B cell (primary cell): Measurements from ENCODE around the gene CASP1. TPM values are rescaled to one million over a fixed set of nuclear protein-coding genes. Genes with fewer than 3 reads are reported as not detected.
"Not testable (repeated sequence)": the region's sequence is repeated elsewhere in the genome, so short reads cannot be mapped to it uniquely, and the experiment has no call there.

ENCODE experiments used
- ATAC-seq: fragments of 200-7000 bp; cut with Tn5 transposase; one replicate; pipeline ENCODE4 v1.10.0; 2021; ENCODE audit warnings: low read depth, mild to moderate bottlenecking, moderate number of reproducible peaks, moderate library complexity
- CTCF ChIA-PET: fragments of 350-600 bp; sonication (Branson Sonifier 250); formaldehyde crosslinking; loops from one replicate; lab custom pipeline; 2021; ENCODE audit warnings: antibody characterized with exemption, inconsistent platforms; lab: Charles Lee
- POLR2A ChIA-PET: fragments of 350-600 bp; sonication (Branson Sonifier 250); formaldehyde crosslinking; loops from one replicate; lab custom pipeline; 2021; ENCODE audit warnings: antibody characterized with exemption; lab: Charles Lee
- DNase-seq: peaks from one replicate; pipeline ENCODE4 v3.0.0; 2013
- H2AFZ ChIP-seq: 2 replicates; pipeline ENCODE4 v1.6.1; 2012; ENCODE audit warnings: mild to moderate bottlenecking, low read depth, low read length; ENCODE audit not compliant: insufficient read depth, poor library complexity, severe bottlenecking
- H3K27ac ChIP-seq, 2 donors: 1 replicate in 1 of 2; 2 replicates in 1 of 2; pipeline ENCODE4 v1.5.1; 2012 to 2013; ENCODE audit warnings: low read length in 2 of 2, mild to moderate bottlenecking in 2 of 2, moderate library complexity in 1 of 2
- H3K27me3 ChIP-seq, 4 experiments: fragments of 200-600 bp in 1 of 4; sonication (generic) in 1 of 4; replicated peaks in 1 of 4; 1 replicate in 2 of 4; 2 replicates in 2 of 4; pipeline versions ENCODE4 v1.6.1 to v1.7.0; 2013 to 2016; ENCODE audit warnings: low read length in 3 of 4, mild to moderate bottlenecking in 2 of 4, mixed read lengths in 1 of 4, moderate library complexity in 1 of 4; ENCODE audit not compliant: insufficient read depth in 4 of 4, control insufficient read depth in 3 of 4; ENCODE audit errors: control extremely low read depth in 1 of 4
- H3K36me3 ChIP-seq, 2 experiments: replicated peaks in 1 of 2; 1 replicate in 1 of 2; 2 replicates in 1 of 2; pipeline versions ENCODE4 v1.6.1 to v1.7.1; 2013; ENCODE audit warnings: low read length in 1 of 2; ENCODE audit not compliant: insufficient read depth in 2 of 2, control insufficient read depth in 1 of 2; ENCODE audit errors: control extremely low read depth in 1 of 2, extremely low read depth in 1 of 2
- H3K4me1 ChIP-seq, 2 donors: fragments of 200-600 bp in 1 of 2; sonication (generic) in 1 of 2; 1 replicate in 1 of 2; 2 replicates in 1 of 2; pipeline versions ENCODE4 v1.5.1 to v1.6.1; 2013 to 2017; ENCODE audit warnings: low read length in 2 of 2; ENCODE audit not compliant: control insufficient read depth in 2 of 2, insufficient read depth in 2 of 2
- H3K4me2 ChIP-seq: replicated peaks from 2 replicates; pipeline ENCODE3; 2012; ENCODE audit warnings: mild to moderate bottlenecking, low read depth, low read length; ENCODE audit not compliant: poor library complexity, severe bottlenecking
- H3K4me3 ChIP-seq, 5 experiments: fragments of 200-600 bp in 1 of 5; sonication (generic) in 1 of 5; 1 replicate in 3 of 5; 2 replicates in 2 of 5; pipeline versions ENCODE4 v1.5.1 to v1.7.0; 2011 to 2016; ENCODE audit warnings: low read length in 4 of 5, mild to moderate bottlenecking in 4 of 5, low read depth in 2 of 5, control low read depth in 1 of 5, moderate library complexity in 1 of 5; ENCODE audit not compliant: insufficient read depth in 1 of 5; ENCODE audit errors: control extremely low read depth in 1 of 5, extremely low read depth in 1 of 5
- H3K79me2 ChIP-seq: fragments of 200-600 bp; sonication (generic); one replicate; pipeline ENCODE4 v1.6.0; 2016; ENCODE audit warnings: low read length; ENCODE audit not compliant: control insufficient read depth, insufficient read depth
- H3K9ac ChIP-seq: fragments of 200-600 bp; sonication (generic); 2 replicates; pipeline ENCODE4 v1.6.1; 2017; ENCODE audit warnings: mild to moderate bottlenecking, low read length, moderate library complexity
- H3K9me3 ChIP-seq, 3 donors: one replicate each; pipeline versions ENCODE4 v1.6.1 to v1.7.1; 2013; ENCODE audit warnings: low read length in 2 of 3; ENCODE audit not compliant: control insufficient read depth in 2 of 3, insufficient read depth in 1 of 3; ENCODE audit errors: control extremely low read depth in 1 of 3
- H4K20me1 ChIP-seq: 2 replicates; pipeline ENCODE4 v1.6.0; 2012; ENCODE audit warnings: mild to moderate bottlenecking, low read length; ENCODE audit not compliant: insufficient read depth, control insufficient read depth, poor library complexity, severe bottlenecking
- H3K27ac Mint-ChIP-seq: one replicate; pipeline ENCODE4 v1.8.0; 2021; ENCODE audit warnings: mixed read lengths
- H3K27me3 Mint-ChIP-seq: one replicate; pipeline ENCODE4 v1.8.0; 2021; ENCODE audit warnings: mixed read lengths
- H3K4me1 Mint-ChIP-seq: one replicate; pipeline ENCODE4 v1.8.0; 2021; ENCODE audit warnings: mixed read lengths
- H3K4me3 Mint-ChIP-seq: one replicate; pipeline ENCODE4 v1.8.0; 2021; ENCODE audit warnings: mixed read lengths
- H3K9me3 Mint-ChIP-seq: one replicate; pipeline ENCODE4 v1.8.0; 2022; ENCODE audit warnings: mixed read lengths; ENCODE audit not compliant: insufficient read depth
- CTCF ChIP-seq: fragments of 200-600 bp; IDR thresholded peaks from one replicate; pipeline ENCODE4 v1.8.0; 2022; ENCODE audit warnings: antibody characterized with exemption, mild to moderate bottlenecking
- EZH2 ChIP-seq: IDR thresholded peaks from 2 replicates; pipeline ENCODE4 v1.6.1; 2012; ENCODE audit warnings: borderline replicate concordance, low read depth, mild to moderate bottlenecking, moderate library complexity, low read length; ENCODE audit not compliant: insufficient read depth, poor library complexity, severe bottlenecking
- WGBS: methylation state at CpG from one replicate; pipeline ENCODE4 v1.1.5; 2013; ENCODE audit warnings: missing lambda C conversion rate; ENCODE audit not compliant: insufficient coverage; 5-methylcytosine and 5-hydroxymethylcytosine counted together
- intact Hi-C: fragments of 100-400 bp; cut with micrococcal nuclease; formaldehyde crosslinking; loops from one replicate; pipeline ENCODE4 v1.10.0; 2022
- polyA plus RNA-seq: library from polyadenylated mRNA; depleted of rRNA; stranded (reverse); fragments of >200 nt; gene quantifications from 2 replicates; pipeline ENCODE4 v1.2.3, GENCODE V29; 2012
- total RNA-seq, 2 donors: library from RNA; stranded (reverse); fragments of 120-200 nt in 1 of 2; gene quantifications; 1 replicate in 1 of 2; 2 replicates in 1 of 2; pipeline versions ENCODE4 v1.2.3 to v1.2.4, GENCODE V29; 2013 to 2022

CASP1 gene
- total and polyA plus RNA-seq, 2 donors (not counting 1 experiment from before 2014, with no cell fraction given): 28.4 to 31.9 TPM

- Histone ChIP-seq H3K4me2 (no peak overlapping the region), H3K4me1 (peaks cover 0 to 9% of the 10 kb centered on the region in 2 donors), H4K20me1 (no peaks in the 10 kb centered on the region), H3K4me3 (no peak overlapping the region), H3K9me3 (no peaks in the 10 kb centered on the region), H2AFZ (no peak overlapping the region), H3K79me2 (no peaks in the 10 kb centered on the region), H3K27ac (no peak overlapping the region), H3K27me3 (peaks cover 0 to 12% (median 0%) of the 10 kb centered on the region in 4 experiments), H3K9ac (no peak overlapping the region), H3K36me3 (no peaks in the 10 kb centered on the region)
- Mint-ChIP-seq H3K27ac (no peak overlapping the region), H3K27me3 (peaks cover 28% of the 10 kb centered on the region), H3K9me3 (no peaks in the 10 kb centered on the region), H3K4me1 (peaks cover 11% of the 10 kb centered on the region), H3K4me3 (no peak overlapping the region)
- intact Hi-C loops: no loop called here
- DNase-seq: no peak
- 100% methylated on average over 2 of the region's 3 CpGs for WGBS
- POLR2A ChIA-PET: no interaction called here
- no peak for TF ChIP-seq CTCF
- TF ChIP-seq EZH2: no peak
- CTCF ChIA-PET: no interaction called here
- no peak for ATAC-seq
Observed at GRCh38 chr11:105078283-105078682, 43.3 kb upstream of the CASP1 start.

DNA sequence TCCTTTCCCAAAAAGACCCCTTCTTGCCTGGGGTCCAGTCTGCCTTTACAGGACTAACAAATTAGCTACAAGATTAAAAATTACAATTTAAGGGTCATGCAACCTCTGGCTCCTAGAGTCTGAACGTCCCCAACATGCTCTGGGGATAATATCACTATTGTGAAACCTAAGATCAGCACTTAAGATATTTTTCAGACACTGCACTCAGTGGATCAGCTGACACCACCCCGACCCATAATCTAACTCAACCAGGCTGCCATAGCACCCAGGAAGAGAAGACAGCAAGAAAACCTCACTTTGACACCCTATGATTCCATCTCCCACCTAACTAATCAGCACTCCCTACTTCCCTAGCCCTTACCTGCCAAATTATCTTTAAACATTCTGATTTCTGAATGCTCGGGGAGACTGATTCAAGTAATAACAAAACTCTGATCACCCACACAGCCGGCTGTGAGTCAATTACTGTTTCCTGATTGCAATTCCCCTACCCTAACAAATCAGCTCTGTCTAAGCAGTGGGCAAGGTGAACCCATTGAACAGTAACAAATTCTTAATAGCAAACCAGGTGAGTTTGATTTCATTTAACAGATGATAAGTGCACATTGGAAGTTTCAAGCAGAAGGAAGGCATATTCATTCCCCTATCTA, 42.3 kb upstream of the CASP1 start:
- H4K20me1 ChIP-seq, CTCF ChIA-PET, H3K4me3 ChIP-seq, H3K4me1 ChIP-seq, H2AFZ ChIP-seq, ATAC-seq, H3K27ac ChIP-seq, H3K79me2 ChIP-seq, DNase-seq, H3K9me3 Mint-ChIP-seq, POLR2A ChIA-PET, H3K27ac Mint-ChIP-seq, H3K4me2 ChIP-seq, H3K36me3 ChIP-seq, H3K4me3 Mint-ChIP-seq, H3K9me3 ChIP-seq, H3K9ac ChIP-seq: not testable (repeated sequence)
- peaks cover 0 to 12% (median 0%) of the 10 kb centered on the region in 4 experiments for H3K27me3 ChIP-seq
- peaks cover 23% of the 10 kb centered on the region for H3K27me3 Mint-ChIP-seq
- WGBS: 71% methylated on average over 3 of the region's 4 CpGs
- peaks cover 11% of the 10 kb centered on the region for H3K4me1 Mint-ChIP-seq
- intact Hi-C loops: loop anchor here (1.0 kb wide), 1 partner anchor 29 kb away; no protein-coding TSS in a partner anchor
